ENCODE data around the gene KIF26B. TPM values are rescaled to one million over a fixed set of nuclear protein-coding genes. Genes with fewer than 3 reads are reported as not detected.

The KIF26B gene
- total RNA-seq, 4 donors from 2014 or later, result 3.6 to 7.0 (median 5.2) TPM

DNA sequence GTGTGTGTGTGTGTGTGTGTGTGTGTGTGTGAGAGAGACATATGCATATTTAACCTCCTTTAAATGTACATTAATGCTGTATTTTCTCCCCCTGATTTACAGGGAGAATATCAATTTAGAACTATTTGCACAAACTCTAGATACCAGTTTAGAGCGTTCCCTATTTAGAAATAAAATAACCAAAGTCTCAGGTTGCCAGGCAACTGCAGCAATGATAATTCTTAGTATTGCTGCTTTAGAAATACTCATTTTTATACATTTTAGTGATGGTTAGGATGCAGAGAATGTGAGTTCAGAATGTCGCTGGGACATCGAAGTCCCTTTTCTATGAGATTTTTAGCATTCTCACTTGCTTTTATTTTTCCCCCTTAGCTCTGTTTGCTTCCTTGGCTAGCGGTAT is 497.3 kb downstream of the KIF26B start:
- DNase-seq (ENCODE audit: low spot score in 2 of 2), result no peak
- Histone ChIP-seq H3K27ac (no peak overlapping the region), H3K36me3 (no peaks in the 10 kb centered on the region), H3K4me1 (no peaks in the 10 kb centered on the region), H3K9me3 (no peaks in the 10 kb centered on the region), H3K27me3 (no peaks in the 10 kb centered on the region), H3K4me3 (no peak overlapping the region)
- no peak for TF ChIP-seq POLR2AphosphoS5 (IDR thresholded peaks at IDR 0.05)
- no peak for TF ChIP-seq POLR2A (IDR thresholded peaks at IDR 0.05)
- TF ChIP-seq, protein P1, sequence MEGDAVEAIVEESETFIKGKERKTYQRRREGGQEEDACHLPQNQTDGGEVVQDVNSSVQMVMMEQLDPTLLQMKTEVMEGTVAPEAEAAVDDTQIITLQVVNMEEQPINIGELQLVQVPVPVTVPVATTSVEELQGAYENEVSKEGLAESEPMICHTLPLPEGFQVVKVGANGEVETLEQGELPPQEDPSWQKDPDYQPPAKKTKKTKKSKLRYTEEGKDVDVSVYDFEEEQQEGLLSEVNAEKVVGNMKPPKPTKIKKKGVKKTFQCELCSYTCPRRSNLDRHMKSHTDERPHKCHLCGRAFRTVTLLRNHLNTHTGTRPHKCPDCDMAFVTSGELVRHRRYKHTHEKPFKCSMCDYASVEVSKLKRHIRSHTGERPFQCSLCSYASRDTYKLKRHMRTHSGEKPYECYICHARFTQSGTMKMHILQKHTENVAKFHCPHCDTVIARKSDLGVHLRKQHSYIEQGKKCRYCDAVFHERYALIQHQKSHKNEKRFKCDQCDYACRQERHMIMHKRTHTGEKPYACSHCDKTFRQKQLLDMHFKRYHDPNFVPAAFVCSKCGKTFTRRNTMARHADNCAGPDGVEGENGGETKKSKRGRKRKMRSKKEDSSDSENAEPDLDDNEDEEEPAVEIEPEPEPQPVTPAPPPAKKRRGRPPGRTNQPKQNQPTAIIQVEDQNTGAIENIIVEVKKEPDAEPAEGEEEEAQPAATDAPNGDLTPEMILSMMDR (IDR thresholded peaks at IDR 0.05), result no peak
- no peak for TF ChIP-seq EP300 (IDR thresholded peaks at IDR 0.05)
- 91% methylated on average over 4 of the region's 4 CpGs for WGBS

DNA sequence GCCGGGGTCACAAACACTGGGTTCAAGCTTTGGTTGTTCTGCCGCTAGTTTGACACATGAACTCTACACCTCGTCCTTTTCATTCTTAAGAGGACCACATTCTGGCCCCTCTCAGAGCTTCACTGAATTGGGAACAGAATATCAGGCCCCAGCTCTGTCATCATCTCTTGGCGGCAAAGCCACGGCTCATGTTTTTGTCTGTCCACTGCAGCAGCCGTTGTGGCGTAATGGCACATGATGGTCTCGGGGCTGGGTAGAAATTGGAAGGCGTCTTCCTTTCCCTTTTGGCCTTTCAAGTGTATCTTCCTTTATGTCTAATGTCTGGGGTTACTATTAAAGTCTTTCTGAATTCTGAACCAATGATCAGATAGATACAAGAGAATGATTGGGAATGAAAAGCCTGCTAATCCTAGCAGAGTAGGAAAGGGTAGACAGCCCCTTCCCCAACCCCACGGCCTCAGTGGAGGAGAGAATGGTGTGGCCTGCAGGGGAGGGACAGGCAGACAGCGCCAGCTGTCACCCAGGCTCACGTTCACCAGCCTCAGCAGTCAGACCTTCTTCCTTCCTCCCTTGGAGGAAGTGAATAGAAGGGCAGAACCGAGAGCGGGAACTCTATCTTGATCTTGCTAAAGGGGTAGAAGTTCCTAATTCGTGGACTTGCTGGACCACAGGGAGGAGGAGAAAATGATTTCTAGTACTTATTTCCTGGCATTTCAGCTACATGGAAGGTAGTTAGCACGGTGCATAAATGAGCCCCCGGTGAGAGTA is 498.1 kb downstream of the KIF26B start:
- WGBS, result 77% methylated on average over 17 of the region's 17 CpGs
- no peak for TF ChIP-seq POLR2A (IDR thresholded peaks at IDR 0.05)
- TF ChIP-seq POLR2AphosphoS5 (IDR thresholded peaks at IDR 0.05), result no peak
- no peak for TF ChIP-seq EP300 (IDR thresholded peaks at IDR 0.05)
- TF ChIP-seq, protein P1 (IDR thresholded peaks at IDR 0.05), result no peak

GRCh38 chr1:245654460-245655050 is 499.8 kb downstream of the KIF26B start:
- H3K27me3 ChIP-seq, result no peaks in the 10 kb centered on the region
- TF ChIP-seq POLR2AphosphoS5 (IDR thresholded peaks at IDR 0.05) (no peak), POLR2A (IDR thresholded peaks at IDR 0.05) (no peak)
- no peaks in the 10 kb centered on the region for H3K36me3 ChIP-seq
- no peaks in the 10 kb centered on the region for H3K9me3 ChIP-seq
- no peak overlapping the region for H3K27ac ChIP-seq
- no peak for DNase-seq (ENCODE audit: low spot score in 2 of 2)
- 65% methylated on average over 9 of the region's 9 CpGs for WGBS
- no peaks in the 10 kb centered on the region for H3K4me1 ChIP-seq
- H3K4me3 ChIP-seq, result no peak overlapping the region

More for the DNA sequence above, 498.1 kb downstream of the KIF26B start:
- Histone ChIP-seq H3K4me1 (no peaks in the 10 kb centered on the region), H3K36me3 (no peaks in the 10 kb centered on the region), H3K4me3 (no peak overlapping the region), H3K27me3 (no peaks in the 10 kb centered on the region), H3K27ac (no peak overlapping the region), H3K9me3 (no peaks in the 10 kb centered on the region)
- no peak for DNase-seq (ENCODE audit: low spot score in 2 of 2)

DNA sequence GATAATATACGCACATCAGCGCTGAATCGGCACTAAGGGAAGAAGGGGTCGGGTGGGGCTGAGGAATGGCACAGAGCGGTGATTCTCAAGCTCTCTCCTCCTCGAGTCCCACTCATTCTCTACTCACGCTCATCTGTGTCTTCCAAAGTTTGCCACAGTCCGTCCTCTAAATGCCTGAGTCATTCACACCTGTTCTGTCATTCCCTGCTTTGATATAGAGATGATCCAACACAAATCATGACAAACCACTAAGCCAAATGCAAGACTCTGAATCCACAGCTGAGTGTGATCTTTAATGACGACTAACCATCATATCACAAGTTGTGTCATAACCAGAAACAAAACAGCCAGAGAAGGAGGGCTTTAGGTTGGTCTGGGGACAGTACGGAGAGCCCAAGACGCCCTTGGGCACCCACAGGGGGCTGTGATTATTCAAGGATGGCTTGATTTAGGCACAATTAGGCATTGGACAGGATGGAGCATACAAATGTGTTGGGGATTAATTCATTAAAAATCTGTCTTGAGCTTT is 501.5 kb downstream of the KIF26B start:
- H3K4me1 ChIP-seq, result no peaks in the 10 kb centered on the region
- no peak for DNase-seq (ENCODE audit: low spot score in 2 of 2)
- H3K27ac ChIP-seq, result no peak overlapping the region
- TF ChIP-seq EP300 (IDR thresholded peaks at IDR 0.05) (no peak), POLR2AphosphoS5 (IDR thresholded peaks at IDR 0.05) (no peak)
- WGBS, result 90% methylated on average over 11 of the region's 11 CpGs
- H3K27me3 ChIP-seq, result no peaks in the 10 kb centered on the region
- H3K36me3 ChIP-seq, result no peaks in the 10 kb centered on the region
- H3K4me3 ChIP-seq, result no peak overlapping the region
- no peaks in the 10 kb centered on the region for H3K9me3 ChIP-seq

GRCh38 chr1:245657371-245657770 is 502.6 kb downstream of the KIF26B start:
- Histone ChIP-seq H3K27me3 (no peaks in the 10 kb centered on the region), H3K9me3 (no peaks in the 10 kb centered on the region), H3K4me1 (no peaks in the 10 kb centered on the region), H3K27ac (no peak overlapping the region), H3K36me3 (no peaks in the 10 kb centered on the region), H3K4me3 (no peak overlapping the region)
- no peak for TF ChIP-seq POLR2AphosphoS5 (IDR thresholded peaks at IDR 0.05)
- no peak for TF ChIP-seq POLR2A (IDR thresholded peaks at IDR 0.05)
- no peak for TF ChIP-seq EP300 (IDR thresholded peaks at IDR 0.05)
- TF ChIP-seq, protein P1 (IDR thresholded peaks at IDR 0.05), result no peak
- WGBS, result 93% methylated on average over 6 of the region's 6 CpGs
- no peak for DNase-seq (ENCODE audit: low spot score in 2 of 2)

DNA sequence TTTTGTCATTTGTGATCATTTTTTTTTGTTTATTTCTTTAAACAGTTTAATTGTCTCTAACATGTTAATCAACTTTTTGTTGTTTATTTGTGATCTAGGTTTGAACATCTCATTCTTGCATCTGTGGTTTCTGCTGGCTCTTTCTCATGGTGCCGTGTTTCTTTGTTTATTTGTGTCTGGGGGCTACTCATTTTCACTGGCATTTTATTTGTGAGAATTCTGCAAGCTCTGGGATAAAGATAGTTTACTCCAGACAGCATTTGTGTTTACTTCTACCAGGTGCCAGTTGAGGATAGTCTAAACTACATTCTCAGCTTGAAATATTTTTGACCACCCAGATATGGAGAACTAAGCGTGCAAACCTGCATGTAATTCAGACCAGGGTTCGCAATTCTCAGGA is 508.6 kb downstream of the KIF26B start:
- TF ChIP-seq POLR2AphosphoS5 (IDR thresholded peaks at IDR 0.05) (no peak), EP300 (IDR thresholded peaks at IDR 0.05) (no peak), POLR2A (IDR thresholded peaks at IDR 0.05) (no peak)
- TF ChIP-seq, protein P1 (IDR thresholded peaks at IDR 0.05), result no peak

More for the DNA sequence above, 508.6 kb downstream of the KIF26B start:
- Histone ChIP-seq H3K27me3 (no peaks in the 10 kb centered on the region), H3K36me3 (no peaks in the 10 kb centered on the region), H3K4me3 (no peak overlapping the region), H3K27ac (no peak overlapping the region), H3K4me1 (no peaks in the 10 kb centered on the region), H3K9me3 (no peaks in the 10 kb centered on the region)
- DNase-seq (ENCODE audit: low spot score in 2 of 2), result no peak
- 91% methylated on average over 3 of the region's 3 CpGs for WGBS

All from suprapubic skin (tissue), 4 donors.